Keratinocyte (primary cell): ENCODE data around the gene LYL1. TPM values are rescaled to one million over a fixed set of nuclear protein-coding genes. Genes with fewer than 3 reads are reported as not detected.

Experiments used
- DNase-seq: peaks from one replicate; pipeline ENCODE4 v3.0.0-alpha.2; 2011; ENCODE audit warnings: low read depth, missing footprints, low spot score
- FAIRE-seq: peaks from 2 replicates; lab custom pipeline; 2011; peaks lifted over from hg19 to GRCh38; lab: Jason Lieb, UNC
- H2AFZ ChIP-seq: 2 replicates; pipeline ENCODE4 v1.6.0; 2012; ENCODE audit warnings: low read length, control low read depth, inconsistent platforms; ENCODE audit not compliant: control insufficient read depth
- H3K27ac ChIP-seq: 2 replicates; pipeline ENCODE4 v1.5.1; 2011; ENCODE audit warnings: low read length; ENCODE audit not compliant: control insufficient read depth, insufficient read depth
- H3K27me3 ChIP-seq: 3 replicates; pipeline ENCODE4 v1.6.0; 2011; ENCODE audit warnings: low read length; ENCODE audit not compliant: control insufficient read depth, insufficient read depth; ENCODE audit errors: extremely low read depth
- H3K36me3 ChIP-seq, 2 experiments: 2 replicates in 1 of 2; 3 replicates in 1 of 2; pipeline ENCODE4 v1.5.1; 2011; ENCODE audit warnings: low read length in 2 of 2, mild to moderate bottlenecking in 1 of 2; ENCODE audit not compliant: control insufficient read depth in 2 of 2, insufficient read depth in 2 of 2; ENCODE audit errors: extremely low read depth in 1 of 2
- H3K4me1 ChIP-seq: 3 replicates; pipeline ENCODE4 v1.5.1; 2011; ENCODE audit warnings: low read length; ENCODE audit not compliant: control insufficient read depth, insufficient read depth; ENCODE audit errors: extremely low read depth
- H3K4me2 ChIP-seq: 3 replicates; pipeline ENCODE4 v1.6.0; 2011; ENCODE audit warnings: low read depth, low read length; ENCODE audit not compliant: control insufficient read depth, insufficient read depth; ENCODE audit errors: extremely low read depth
- H3K4me3 ChIP-seq, 3 experiments: fragments of 200-600 bp in 1 of 3; sonication (generic) in 1 of 3; 2 replicates in 2 of 3; 3 replicates in 1 of 3; pipeline ENCODE4 v1.5.1; 2011 to 2016; ENCODE audit warnings: low read length in 3 of 3, mild to moderate bottlenecking in 3 of 3, control low read depth in 2 of 3, inconsistent platforms in 1 of 3, low read depth in 1 of 3, mixed read lengths in 1 of 3, mixed run types in 1 of 3, moderate library complexity in 1 of 3; ENCODE audit not compliant: control insufficient read depth in 2 of 3, insufficient read depth in 2 of 3; ENCODE audit errors: extremely low read depth in 1 of 3
- H3K79me2 ChIP-seq: 2 replicates; pipeline ENCODE4 v1.6.0; 2012; ENCODE audit warnings: low read length; ENCODE audit not compliant: control insufficient read depth, insufficient read depth
- H3K9ac ChIP-seq: 3 replicates; pipeline ENCODE4 v1.6.0; 2011; ENCODE audit warnings: low read length; ENCODE audit not compliant: control insufficient read depth, insufficient read depth; ENCODE audit errors: extremely low read depth
- H3K9me1 ChIP-seq: 3 replicates; pipeline ENCODE4 v1.6.0; 2011; ENCODE audit warnings: low read length; ENCODE audit not compliant: control insufficient read depth, insufficient read depth; ENCODE audit errors: extremely low read depth
- H3K9me3 ChIP-seq: 2 replicates; pipeline ENCODE4 v1.5.1; 2012; ENCODE audit warnings: low read depth, low read length; ENCODE audit not compliant: control insufficient read depth
- H4K20me1 ChIP-seq: 3 replicates; pipeline ENCODE4 v1.6.0; 2011; ENCODE audit warnings: low read length; ENCODE audit not compliant: control insufficient read depth, insufficient read depth; ENCODE audit errors: extremely low read depth
- EZH2 ChIP-seq: IDR thresholded peaks from one replicate; pipeline ENCODE4 v1.6.1; 2012; ENCODE audit warnings: inconsistent platforms, mild to moderate bottlenecking, low read length, moderate library complexity
- dilution Hi-C: fragments of 300-500 bp; cut with MboI; formaldehyde crosslinking; loops from one replicate; pipeline ENCODE4 v1.7.0; 2020; ENCODE audit warnings: low sequenced_read_pairs; ENCODE audit not compliant: extremely low pct_ligation_motif_present
- polyA plus RNA-seq, 5 experiments: library from polyadenylated mRNA; depleted of rRNA in 3 of 5; stranded (reverse) in 3 of 5; stranded (forward) in 1 of 5; unstranded in 1 of 5; fragments of >200 nt; gene quantifications; 1 replicate in 1 of 5; 2 replicates in 3 of 5; 3 replicates in 1 of 5; pipeline versions ENCODE4 v1.2.1 to v1.2.3, GENCODE V29; 2011 to 2012; ENCODE audit warnings: missing spikeins in 2 of 5, low read depth in 1 of 5, low replicate concordance in 1 of 5
- TF ChIP-seq, protein P1 (sequence below), 3 experiments: IDR thresholded peaks in 1 of 3; conservative IDR thresholded peaks in 1 of 3; optimal IDR thresholded peaks in 1 of 3; 2 replicates in 2 of 3; 3 replicates in 1 of 3; pipeline versions ENCODE3 to v1.5.1; 2011; ENCODE audit warnings: low read length in 3 of 3, mild to moderate bottlenecking in 3 of 3, moderate library complexity in 2 of 3, control low read depth in 1 of 3, inconsistent platforms in 1 of 3; ENCODE audit not compliant: insufficient read depth in 2 of 3; ENCODE audit errors: extremely low read depth in 1 of 3

Gene LYL1
- polyA plus RNA-seq, 1 donor (not counting 4 experiments of a cell fraction or from before 2014, with no cell fraction given): 0.07 TPM

DNA sequence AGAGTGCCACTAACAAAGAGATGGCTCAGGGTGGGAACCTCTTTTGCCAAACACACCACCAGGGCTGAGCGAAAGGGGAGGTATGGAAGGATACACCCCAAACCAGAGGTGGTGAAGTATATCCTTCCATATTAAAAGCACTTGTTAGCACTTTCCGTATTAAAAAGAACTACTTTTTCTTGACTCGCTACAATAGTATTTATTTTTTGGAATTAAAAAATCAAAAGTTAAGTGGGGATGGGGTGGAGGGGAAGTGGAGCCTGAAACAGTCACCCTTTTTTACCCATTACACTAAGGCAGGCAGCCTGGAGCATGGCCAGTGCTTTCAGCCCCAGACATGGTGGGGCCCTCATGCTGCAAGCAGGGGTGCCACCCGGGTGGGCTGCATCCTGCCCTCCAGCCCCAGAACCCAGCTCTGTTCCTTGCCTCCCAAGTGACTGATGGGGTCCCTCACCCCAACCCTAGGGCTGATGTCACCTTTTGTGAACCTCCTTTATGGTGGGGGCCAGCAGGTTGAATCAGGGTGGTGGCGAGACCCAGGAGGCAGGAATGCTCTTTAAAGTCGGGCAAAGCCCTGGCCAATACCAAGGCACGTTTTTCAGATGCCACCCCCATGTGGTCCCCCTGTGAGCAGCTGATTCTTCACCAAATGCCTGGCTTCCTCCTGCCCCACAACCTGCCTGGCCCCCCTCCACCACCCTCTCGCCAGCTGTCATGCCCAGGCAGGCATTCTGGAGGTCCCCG lies 31.0 kb downstream of the LYL1 start:
- Histone ChIP-seq H3K36me3 (peaks cover 7 to 29% of the 10 kb centered on the region in 2 experiments), H3K4me3 (no peak overlapping the region), H4K20me1 (no peaks in the 10 kb centered on the region), H3K27ac (no peak overlapping the region), H3K4me1 (no peaks in the 10 kb centered on the region), H3K79me2 (peaks cover 4% of the 10 kb centered on the region), H3K9me3 (no peaks in the 10 kb centered on the region), H3K27me3 (no peaks in the 10 kb centered on the region), H3K4me2 (no peak overlapping the region), H3K9ac (no peak overlapping the region), H2AFZ (no peak overlapping the region), H3K9me1 (no peaks in the 10 kb centered on the region)
- DNase-seq: no peak
- TF ChIP-seq, protein P1, sequence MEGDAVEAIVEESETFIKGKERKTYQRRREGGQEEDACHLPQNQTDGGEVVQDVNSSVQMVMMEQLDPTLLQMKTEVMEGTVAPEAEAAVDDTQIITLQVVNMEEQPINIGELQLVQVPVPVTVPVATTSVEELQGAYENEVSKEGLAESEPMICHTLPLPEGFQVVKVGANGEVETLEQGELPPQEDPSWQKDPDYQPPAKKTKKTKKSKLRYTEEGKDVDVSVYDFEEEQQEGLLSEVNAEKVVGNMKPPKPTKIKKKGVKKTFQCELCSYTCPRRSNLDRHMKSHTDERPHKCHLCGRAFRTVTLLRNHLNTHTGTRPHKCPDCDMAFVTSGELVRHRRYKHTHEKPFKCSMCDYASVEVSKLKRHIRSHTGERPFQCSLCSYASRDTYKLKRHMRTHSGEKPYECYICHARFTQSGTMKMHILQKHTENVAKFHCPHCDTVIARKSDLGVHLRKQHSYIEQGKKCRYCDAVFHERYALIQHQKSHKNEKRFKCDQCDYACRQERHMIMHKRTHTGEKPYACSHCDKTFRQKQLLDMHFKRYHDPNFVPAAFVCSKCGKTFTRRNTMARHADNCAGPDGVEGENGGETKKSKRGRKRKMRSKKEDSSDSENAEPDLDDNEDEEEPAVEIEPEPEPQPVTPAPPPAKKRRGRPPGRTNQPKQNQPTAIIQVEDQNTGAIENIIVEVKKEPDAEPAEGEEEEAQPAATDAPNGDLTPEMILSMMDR (optimal IDR thresholded peaks at IDR 0.05 in 1 of 3, IDR thresholded peaks at IDR 0.05 in 1 of 3, conservative IDR thresholded peaks at IDR 0.05 in 1 of 3; ENCODE audit: extremely low read depth in 1 of 3, insufficient read depth in 2 of 3, low read length in 3 of 3): no peak
- TF ChIP-seq EZH2: no peak
- no peak for FAIRE-seq
- dilution Hi-C loops: no loop called here

- Histone ChIP-seq H3K4me2 (no peak overlapping the region), H3K27ac (no peak overlapping the region), H3K9ac (no peak overlapping the region), H4K20me1 (no peaks in the 10 kb centered on the region), H3K27me3 (no peaks in the 10 kb centered on the region), H3K9me3 (no peaks in the 10 kb centered on the region), H3K9me1 (no peaks in the 10 kb centered on the region), H2AFZ (no peak overlapping the region), H3K4me3 (no peak overlapping the region), H3K4me1 (no peaks in the 10 kb centered on the region), H3K79me2 (peaks cover 9% of the 10 kb centered on the region), H3K36me3 (peaks cover 6 to 19% of the 10 kb centered on the region in 2 experiments)
- no peak for FAIRE-seq
- dilution Hi-C loops: no loop called here
- TF ChIP-seq, protein P1 (optimal IDR thresholded peaks at IDR 0.05 in 1 of 3, IDR thresholded peaks at IDR 0.05 in 1 of 3, conservative IDR thresholded peaks at IDR 0.05 in 1 of 3; ENCODE audit: extremely low read depth in 1 of 3, insufficient read depth in 2 of 3, low read length in 3 of 3): no peak
- TF ChIP-seq EZH2: no peak
- DNase-seq: no peak
These were observed 32.1 kb downstream of the LYL1 start for GRCh38 chr19:13070425-13071140.
